H9 (cell line): Measurements from ENCODE around the gene FAAP100. TPM values are rescaled to one million over a fixed set of nuclear protein-coding genes. Genes with fewer than 3 reads are reported as not detected.

Experiments used
- DNase-seq: peaks from one replicate; pipeline ENCODE4 v3.0.0-alpha.2; 2017
- H2AFZ ChIP-seq: one replicate; pipeline ENCODE4 v1.6.1; 2013; ENCODE audit warnings: mild to moderate bottlenecking, low read length, control low read depth, moderate library complexity
- H2AK5ac ChIP-seq: 2 replicates; pipeline ENCODE4 v1.6.1; 2013; ENCODE audit warnings: low read length, control low read depth, mixed read lengths; ENCODE audit not compliant: insufficient read length
- H2BK120ac ChIP-seq: one replicate; pipeline ENCODE4 v1.6.1; 2013; ENCODE audit warnings: low read depth, mild to moderate bottlenecking, low read length, control low read depth, inconsistent platforms; ENCODE audit not compliant: poor library complexity, severe bottlenecking
- H2BK12ac ChIP-seq: 2 replicates; pipeline ENCODE4 v1.6.1; 2013; ENCODE audit warnings: low read length, control low read depth, mixed read lengths, low read depth; ENCODE audit not compliant: insufficient read length
- H2BK15ac ChIP-seq: 2 replicates; pipeline ENCODE4 v1.6.1; 2013; ENCODE audit warnings: low read depth, low read length, control low read depth
- H2BK20ac ChIP-seq: one replicate; pipeline ENCODE4 v1.6.1; 2013; ENCODE audit warnings: low read depth, mild to moderate bottlenecking, low read length, control low read depth, inconsistent platforms; ENCODE audit not compliant: poor library complexity, severe bottlenecking
- H2BK5ac ChIP-seq: 2 replicates; pipeline ENCODE4 v1.6.1; 2013; ENCODE audit warnings: low read length, control low read depth, mixed read lengths; ENCODE audit not compliant: insufficient read length
- H3K14ac ChIP-seq: 2 replicates; pipeline ENCODE4 v1.6.1; 2013; ENCODE audit warnings: low read length, control low read depth; ENCODE audit not compliant: insufficient read depth
- H3K18ac ChIP-seq: 2 replicates; pipeline ENCODE4 v1.6.1; 2013; ENCODE audit warnings: low read depth, mild to moderate bottlenecking, mixed read lengths, low read length, control low read depth; ENCODE audit not compliant: insufficient read length
- H3K23ac ChIP-seq: 2 replicates; pipeline ENCODE4 v1.6.1; 2013; ENCODE audit warnings: low read length, control low read depth, mixed read lengths, low read depth; ENCODE audit not compliant: insufficient read length
- H3K23me2 ChIP-seq: 2 replicates; pipeline ENCODE4 v1.6.1; 2013; ENCODE audit warnings: low read depth, mild to moderate bottlenecking, mixed read lengths, low read length, control low read depth; ENCODE audit not compliant: insufficient read length, poor library complexity, severe bottlenecking
- H3K27ac ChIP-seq: 2 replicates; pipeline ENCODE4 v1.5.1; 2013; ENCODE audit warnings: low read length, control low read depth, mixed read lengths, low read depth; ENCODE audit not compliant: insufficient read length
- H3K27me3 ChIP-seq: 2 replicates; pipeline ENCODE4 v1.6.1; 2013; ENCODE audit warnings: low read length, control low read depth, inconsistent platforms; ENCODE audit not compliant: insufficient read depth
- H3K4ac ChIP-seq: 2 replicates; pipeline ENCODE4 v1.6.1; 2013; ENCODE audit warnings: low read depth, mild to moderate bottlenecking, control low read depth, inconsistent platforms, low read length, moderate library complexity
- H3K4me1 ChIP-seq: 2 replicates; pipeline ENCODE4 v1.6.1; 2013; ENCODE audit warnings: low read length, control low read depth, inconsistent platforms; ENCODE audit not compliant: insufficient read depth
- H3K4me2 ChIP-seq: 2 replicates; pipeline ENCODE4 v1.6.1; 2013; ENCODE audit warnings: low read length, control low read depth, mixed read lengths; ENCODE audit not compliant: insufficient read length, insufficient read depth
- H3K56ac ChIP-seq: 2 replicates; pipeline ENCODE4 v1.6.1; 2013; ENCODE audit warnings: low read depth, mild to moderate bottlenecking, mixed read lengths, low read length, control low read depth; ENCODE audit not compliant: insufficient read length
- H3K79me1 ChIP-seq: 2 replicates; pipeline ENCODE4 v1.6.1; 2013; ENCODE audit warnings: low read depth, mild to moderate bottlenecking, moderate library complexity, low read length, control low read depth, inconsistent platforms; ENCODE audit not compliant: insufficient read depth, poor library complexity, severe bottlenecking
- H3K79me2 ChIP-seq: 2 replicates; pipeline ENCODE4 v1.6.1; 2013; ENCODE audit warnings: low read length, control low read depth, inconsistent platforms; ENCODE audit not compliant: insufficient read depth
- H3K9ac ChIP-seq: 2 replicates; pipeline ENCODE4 v1.6.1; 2013; ENCODE audit warnings: low read length, control low read depth, mixed read lengths; ENCODE audit not compliant: insufficient read length; ENCODE audit errors: extremely low read depth
- H3K9me3 ChIP-seq: one replicate; pipeline ENCODE4 v1.6.1; 2013; ENCODE audit warnings: low read depth, low read length, inconsistent platforms; ENCODE audit not compliant: control insufficient read depth
- H3T11ph ChIP-seq: one replicate; pipeline ENCODE4 v1.6.1; 2013; ENCODE audit warnings: mild to moderate bottlenecking, low read length, control low read depth, inconsistent platforms
- H4K20me1 ChIP-seq: one replicate; pipeline ENCODE4 v1.6.1; 2013; ENCODE audit not compliant: control insufficient read depth, insufficient read length, insufficient read depth
- H4K5ac ChIP-seq: 2 replicates; pipeline ENCODE4 v1.6.1; 2013; ENCODE audit warnings: low read depth, mild to moderate bottlenecking, mixed read lengths, low read length, control low read depth; ENCODE audit not compliant: insufficient read length
- H4K8ac ChIP-seq: replicated peaks from 2 replicates; pipeline ENCODE4 v1.6.1; 2013; ENCODE audit warnings: low read length, control low read depth, mixed read lengths, low read depth; ENCODE audit not compliant: insufficient read length
- H4K91ac ChIP-seq: 2 replicates; pipeline ENCODE4 v1.6.1; 2013; ENCODE audit warnings: low read depth, mild to moderate bottlenecking, moderate library complexity, mixed read lengths, low read length, control low read depth; ENCODE audit not compliant: insufficient read length
- H3K27ac Mint-ChIP-seq, 3 experiments: 2 replicates in 2 of 3; 3 replicates in 1 of 3; pipeline ENCODE4 v1.8.0; 2020 to 2021; ENCODE audit warnings: mixed read lengths in 3 of 3, mild to moderate bottlenecking in 1 of 3, moderate library complexity in 1 of 3
- H3K27me3 Mint-ChIP-seq: 2 replicates; pipeline ENCODE4 v1.8.0; 2021; ENCODE audit warnings: low read depth, mild to moderate bottlenecking, moderate library complexity, mixed read lengths
- H3K36me3 Mint-ChIP-seq, 3 experiments: 2 replicates in 2 of 3; 3 replicates in 1 of 3; pipeline ENCODE4 v1.8.0; 2020 to 2021; ENCODE audit warnings: low read depth in 3 of 3, mixed read lengths in 3 of 3; ENCODE audit not compliant: insufficient read depth in 1 of 3
- H3K4me1 Mint-ChIP-seq, 2 experiments: 2 replicates each; pipeline ENCODE4 v1.8.0; 2020; ENCODE audit warnings: mixed read lengths in 2 of 2
- H3K4me3 Mint-ChIP-seq, 2 experiments: 2 replicates in 1 of 2; 3 replicates in 1 of 2; pipeline ENCODE4 v1.8.0; 2020 to 2021; ENCODE audit warnings: mild to moderate bottlenecking in 2 of 2, mixed read lengths in 2 of 2, moderate library complexity in 1 of 2
- H3K9me3 Mint-ChIP-seq, 2 experiments: 2 replicates in 1 of 2; 3 replicates in 1 of 2; pipeline ENCODE4 v1.8.0; 2020; ENCODE audit warnings: mild to moderate bottlenecking in 2 of 2, mixed read lengths in 2 of 2, moderate library complexity in 1 of 2
- CTCF ChIP-seq: fragments of 200-600 bp; sonication (generic); conservative IDR thresholded peaks from 3 replicates; pipeline ENCODE4 v1.8.0; 2021; ENCODE audit warnings: antibody characterized with exemption, mild to moderate bottlenecking
- WGBS: extraction: QIAGEN DNeasy Blood & Tissue Kit; methylation state at CpG from one replicate; pipeline ENCODE4 v1.1.7; 2013; ENCODE audit warnings: missing lambda C conversion rate, low lambda C conversion rate, mixed read lengths; ENCODE audit not compliant: insufficient read length; ENCODE audit errors: extremely low coverage; 5-methylcytosine and 5-hydroxymethylcytosine counted together
- total RNA-seq: library from RNA; stranded (reverse); gene quantifications from 2 replicates; pipeline ENCODE4 v1.2.1, GENCODE V29; 2021

Gene FAAP100
- total RNA-seq, 1 experiment from 2014 or later, result 54.0 TPM

GRCh38 chr17:81542431-81543338 lies 9.5 kb downstream of the FAAP100 start:
- Histone ChIP-seq H3K14ac (no peak overlapping the region), H3K27ac (no peak overlapping the region), H3K23ac (no peak overlapping the region), H3K27me3 (no peaks in the 10 kb centered on the region), H3T11ph (no peak overlapping the region), H4K8ac (no peak overlapping the region), H2BK20ac (no peak overlapping the region), H3K56ac (no peak overlapping the region), H2BK12ac (no peak overlapping the region), H4K5ac (no peak overlapping the region), H3K9me3 (no peaks in the 10 kb centered on the region), H4K20me1 (peaks cover 2% of the 10 kb centered on the region), H3K4me1 (no peaks in the 10 kb centered on the region), H2AFZ (no peak overlapping the region), H2BK15ac (no peak overlapping the region), H2BK120ac (no peak overlapping the region), H3K18ac (no peak overlapping the region), H3K4me2 (no peak overlapping the region), H3K23me2 (no peaks in the 10 kb centered on the region), H2AK5ac (no peak overlapping the region), H3K79me1 (no peaks in the 10 kb centered on the region), H3K4ac (no peak overlapping the region), H3K79me2 (no peaks in the 10 kb centered on the region), H3K9ac (no peak overlapping the region), H4K91ac (no peak overlapping the region), H2BK5ac (no peak overlapping the region)
- Mint-ChIP-seq H3K36me3 (peaks cover 11 to 41% (median 26%) of the 10 kb centered on the region in 3 experiments), H3K4me1 (0 out of 4 replicates have a peak, but pooled peaks cover 4 to 5% of the 10 kb centered on the region in 2 experiments), H3K27me3 (no peaks in the 10 kb centered on the region), H3K4me3 (no peak overlapping the region), H3K27ac (no peak overlapping the region; a peak in 1 of 7 replicates), H3K9me3 (no peaks in the 10 kb centered on the region)
- WGBS, result no CpG with 5 or more reads among the region's 15 CpGs
- no peak for TF ChIP-seq CTCF
- DNase-seq, result no peak
